ENCODE results near the gene QRICH1. TPM values are rescaled to one million over a fixed set of nuclear protein-coding genes. Genes with fewer than 3 reads are reported as not detected.

Gene QRICH1
- total and polyA plus RNA-seq, 2 of the 13 experiments (the other 11 are each of a cell fraction or from before 2014, with no cell fraction given): 52.6 to 102 TPM

DNA sequence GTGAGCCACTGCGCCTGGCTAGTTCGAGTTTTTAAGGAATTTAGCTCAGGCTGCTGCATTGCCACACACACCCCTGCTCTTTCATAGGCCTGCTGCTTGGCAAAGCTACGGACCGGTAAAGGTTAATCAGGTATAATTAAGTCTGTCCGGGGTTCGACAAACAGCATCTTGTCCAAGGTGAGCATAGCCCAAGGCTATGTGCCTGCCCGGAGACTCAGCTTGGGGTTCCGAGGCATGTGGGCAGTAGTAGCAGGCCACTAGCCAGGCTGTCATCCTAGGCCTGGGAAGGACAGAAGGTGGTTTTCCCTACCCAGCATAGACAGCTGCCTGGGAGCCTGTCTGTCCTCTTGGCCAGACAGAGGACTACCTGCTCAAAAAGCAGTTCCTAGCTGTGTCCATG is 97.2 kb downstream of the QRICH1 start:
- no peak for TF ChIP-seq ZSCAN29 (CRISPR knock-in tag; conservative IDR thresholded peaks at IDR 0.05)
- no peak for TF ChIP-seq CREM (IDR thresholded peaks at IDR 0.05)
- no peak for TF ChIP-seq CREM (CRISPR knock-in tag; IDR thresholded peaks at IDR 0.05)
- TF ChIP-seq CCDC6 (CRISPR knock-in tag; IDR thresholded peaks at IDR 0.05): no peak
- TF ChIP-seq MATR3 (CRISPR knock-in tag; IDR thresholded peaks at IDR 0.05): no peak
- TF ChIP-seq WIZ (CRISPR knock-in tag; IDR thresholded peaks at IDR 0.05): no peak
- TF ChIP-seq NCOA1 (CRISPR knock-in tag; IDR thresholded peaks at IDR 0.05): no peak
- no peak for TF ChIP-seq MTF1 (CRISPR knock-in tag; IDR thresholded peaks at IDR 0.05)
- TF ChIP-seq ZNF567 (CRISPR knock-in tag; IDR thresholded peaks at IDR 0.05; ENCODE audit: borderline replicate concordance): no peak
- no peak for TF ChIP-seq ZNF883 (CRISPR knock-in tag; IDR thresholded peaks at IDR 0.05; ENCODE audit: not compliant biosample characterization)
- no peak for TF ChIP-seq THYN1 (CRISPR knock-in tag; IDR thresholded peaks at IDR 0.05; ENCODE audit: borderline replicate concordance, low read depth)
- no peak for TF ChIP-seq PAX8 (CRISPR knock-in tag; IDR thresholded peaks at IDR 0.05; ENCODE audit: borderline replicate concordance)
- no peak for TF ChIP-seq NFATC3 (CRISPR knock-in tag; IDR thresholded peaks at IDR 0.05)
- TF ChIP-seq POGZ (CRISPR knock-in tag; IDR thresholded peaks at IDR 0.05): no peak
- Histone ChIP-seq H3K36me3 (replicated peaks in 1 of 2; ENCODE audit: control insufficient read depth in 1 of 2, insufficient read depth in 2 of 2, low read length in 2 of 2) (no peaks in the 10 kb centered on the region), H3K4me2 (ENCODE audit: low read depth, low read length) (no peak overlapping the region), H4K20me1 (ENCODE audit: insufficient read depth, low read length) (no peaks in the 10 kb centered on the region), H3K79me2 (ENCODE audit: insufficient read depth, low read length) (no peaks in the 10 kb centered on the region), H3K9ac (ENCODE audit: insufficient read depth, low read depth, low read length) (no peak overlapping the region), H2AFZ (ENCODE audit: low read length) (no peak overlapping the region), H3K27me3 (ENCODE audit: control insufficient read depth in 1 of 2, insufficient read depth in 2 of 2, low read length in 2 of 2) (no peaks in the 10 kb centered on the region), H3K4me1 (ENCODE audit: insufficient read depth, low read length) (peaks cover 47% of the 10 kb centered on the region), H3K9me3 (ENCODE audit: low read length) (no peaks in the 10 kb centered on the region), H3K4me3 (replicated peaks in 1 of 3; ENCODE audit: insufficient read depth in 1 of 3, low read depth in 2 of 3, low read length in 3 of 3) (no peak overlapping the region), H3K27ac (ENCODE audit: extremely low read length, insufficient read depth, low read length) (no peak overlapping the region)
- in situ Hi-C loops (cut with HindIII; ENCODE audit: extremely low pct_ligation_motif_present, low pct_unique_long_range_greater_than_20kb) (no loop called here), intact Hi-C loops (cut with micrococcal nuclease; ENCODE audit: unreplicated experiment) (no loop called here)
- 74% methylated on average over 8 of the region's 8 CpGs for WGBS (ENCODE audit: low lambda C conversion rate)
- FAIRE-seq (no peak), ATAC-seq (no peak), DNase-seq (ENCODE audit: low spot score) (no peak)
- POLR2A ChIA-PET: interaction anchor here (0.9 to 2.9 kb wide), 4 partner anchors 10 to 136 kb away, joined by 3 to 26 read pairs (median 6); partner anchors contain the start of genes IMPDH2, LAMB2, NDUFAF3 and WDR6
- BruUV-seq (replicated peaks): no TSS peak
- CTCF ChIA-PET (ENCODE audit: low intra/inter-chr PET ratio, low total read pairs): interaction anchor here (1.0 kb wide), 1 partner anchor 17 kb away, joined by 3 read pairs; no protein-coding TSS in a partner anchor

All from HepG2 (cell line).